Stimulated activated CD4-positive, alpha-beta T cell treated with anti-CD3 and anti-CD28 coated beads, TNF-alpha, amount 100 ng/mL, for 4 hours (primary cell): ENCODE measurements around the gene UNC93A.
"Not testable (repeated sequence)": the region's sequence is repeated elsewhere in the genome, so short reads cannot be mapped to it uniquely, and the experiment has no call there.

ENCODE experiments used
- DNase-seq, 3 experiments: peaks; one replicate each; pipeline ENCODE4 v3.0.0-alpha.2; 2020; ENCODE audit warnings: low read depth in 3 of 3

Gene UNC93A

GRCh38 chr6:167290786-167291622 is at the start of gene UNC93A:
Gene UNC93A, plus strand, starts transcription at chr6:167291315. Its CDS starts 175 bp downstream, at chr6:167291490.
- DNase-seq, result no peak

- DNase-seq, result not testable (repeated sequence)
Measured at GRCh38 chr6:167241321-167242134, 49.6 kb upstream of the UNC93A start.

- not testable (repeated sequence) for DNase-seq
Measured at GRCh38 chr6:167242135-167242506, 49.0 kb upstream of the UNC93A start.

GRCh38 chr6:167242511-167243051 is 48.5 kb upstream of the UNC93A start:
- DNase-seq, result not testable (repeated sequence)

- no peak for DNase-seq
Measured at GRCh38 chr6:167244064-167244960, 46.8 kb upstream of the UNC93A start.

- no peak for DNase-seq
Measured at GRCh38 chr6:167244991-167245390, 46.1 kb upstream of the UNC93A start.

GRCh38 chr6:167245591-167245990 is 45.5 kb upstream of the UNC93A start:
- DNase-seq, result no peak

- no peak for DNase-seq
Measured at GRCh38 chr6:167247814-167248595, 43.1 kb upstream of the UNC93A start.

- DNase-seq, result not testable (repeated sequence)
Measured at GRCh38 chr6:167248878-167249455, 42.1 kb upstream of the UNC93A start.

- DNase-seq, result no peak
Measured at GRCh38 chr6:167252271-167252670, 38.8 kb upstream of the UNC93A start.

- no peak for DNase-seq
Measured at GRCh38 chr6:167255918-167256553, 35.1 kb upstream of the UNC93A start.

- DNase-seq, result no peak
Measured at GRCh38 chr6:167258646-167259045, 32.5 kb upstream of the UNC93A start.

- DNase-seq, result not testable (repeated sequence)
Measured at GRCh38 chr6:167266057-167266829, 24.9 kb upstream of the UNC93A start.

GRCh38 chr6:167266830-167267555 is 24.1 kb upstream of the UNC93A start:
- DNase-seq, result no peak

- not testable (repeated sequence) for DNase-seq
Measured at GRCh38 chr6:167267556-167267898, 23.6 kb upstream of the UNC93A start.

GRCh38 chr6:167267921-167268401 is 23.2 kb upstream of the UNC93A start:
- no peak for DNase-seq

GRCh38 chr6:167268683-167269280 is 22.3 kb upstream of the UNC93A start:
- DNase-seq, result no peak
